H9 (cell line): ENCODE results near the gene DPH3. TPM values are rescaled to one million over a fixed set of nuclear protein-coding genes. Genes with fewer than 3 reads are reported as not detected.

ENCODE experiments used
- DNase-seq: peaks from one replicate; pipeline ENCODE4 v3.0.0-alpha.2; 2017
- H2AFZ ChIP-seq: one replicate; pipeline ENCODE4 v1.6.1; 2013; ENCODE audit warnings: mild to moderate bottlenecking, low read length, control low read depth, moderate library complexity
- H2AK5ac ChIP-seq: 2 replicates; pipeline ENCODE4 v1.6.1; 2013; ENCODE audit warnings: low read length, control low read depth, mixed read lengths; ENCODE audit not compliant: insufficient read length
- H2BK120ac ChIP-seq: one replicate; pipeline ENCODE4 v1.6.1; 2013; ENCODE audit warnings: low read depth, mild to moderate bottlenecking, low read length, control low read depth, inconsistent platforms; ENCODE audit not compliant: poor library complexity, severe bottlenecking
- H2BK12ac ChIP-seq: 2 replicates; pipeline ENCODE4 v1.6.1; 2013; ENCODE audit warnings: low read length, control low read depth, mixed read lengths, low read depth; ENCODE audit not compliant: insufficient read length
- H2BK15ac ChIP-seq: 2 replicates; pipeline ENCODE4 v1.6.1; 2013; ENCODE audit warnings: low read depth, low read length, control low read depth
- H2BK20ac ChIP-seq: one replicate; pipeline ENCODE4 v1.6.1; 2013; ENCODE audit warnings: low read depth, mild to moderate bottlenecking, low read length, control low read depth, inconsistent platforms; ENCODE audit not compliant: poor library complexity, severe bottlenecking
- H2BK5ac ChIP-seq: 2 replicates; pipeline ENCODE4 v1.6.1; 2013; ENCODE audit warnings: low read length, control low read depth, mixed read lengths; ENCODE audit not compliant: insufficient read length
- H3K14ac ChIP-seq: 2 replicates; pipeline ENCODE4 v1.6.1; 2013; ENCODE audit warnings: low read length, control low read depth; ENCODE audit not compliant: insufficient read depth
- H3K18ac ChIP-seq: 2 replicates; pipeline ENCODE4 v1.6.1; 2013; ENCODE audit warnings: low read depth, mild to moderate bottlenecking, mixed read lengths, low read length, control low read depth; ENCODE audit not compliant: insufficient read length
- H3K23ac ChIP-seq: 2 replicates; pipeline ENCODE4 v1.6.1; 2013; ENCODE audit warnings: low read length, control low read depth, mixed read lengths, low read depth; ENCODE audit not compliant: insufficient read length
- H3K23me2 ChIP-seq: 2 replicates; pipeline ENCODE4 v1.6.1; 2013; ENCODE audit warnings: low read depth, mild to moderate bottlenecking, mixed read lengths, low read length, control low read depth; ENCODE audit not compliant: insufficient read length, poor library complexity, severe bottlenecking
- H3K27ac ChIP-seq: 2 replicates; pipeline ENCODE4 v1.5.1; 2013; ENCODE audit warnings: low read length, control low read depth, mixed read lengths, low read depth; ENCODE audit not compliant: insufficient read length
- H3K27me3 ChIP-seq: 2 replicates; pipeline ENCODE4 v1.6.1; 2013; ENCODE audit warnings: low read length, control low read depth, inconsistent platforms; ENCODE audit not compliant: insufficient read depth
- H3K4ac ChIP-seq: 2 replicates; pipeline ENCODE4 v1.6.1; 2013; ENCODE audit warnings: low read depth, mild to moderate bottlenecking, control low read depth, inconsistent platforms, low read length, moderate library complexity
- H3K4me1 ChIP-seq: 2 replicates; pipeline ENCODE4 v1.6.1; 2013; ENCODE audit warnings: low read length, control low read depth, inconsistent platforms; ENCODE audit not compliant: insufficient read depth
- H3K4me2 ChIP-seq: 2 replicates; pipeline ENCODE4 v1.6.1; 2013; ENCODE audit warnings: low read length, control low read depth, mixed read lengths; ENCODE audit not compliant: insufficient read length, insufficient read depth
- H3K56ac ChIP-seq: 2 replicates; pipeline ENCODE4 v1.6.1; 2013; ENCODE audit warnings: low read depth, mild to moderate bottlenecking, mixed read lengths, low read length, control low read depth; ENCODE audit not compliant: insufficient read length
- H3K79me1 ChIP-seq: 2 replicates; pipeline ENCODE4 v1.6.1; 2013; ENCODE audit warnings: low read depth, mild to moderate bottlenecking, moderate library complexity, low read length, control low read depth, inconsistent platforms; ENCODE audit not compliant: insufficient read depth, poor library complexity, severe bottlenecking
- H3K79me2 ChIP-seq: 2 replicates; pipeline ENCODE4 v1.6.1; 2013; ENCODE audit warnings: low read length, control low read depth, inconsistent platforms; ENCODE audit not compliant: insufficient read depth
- H3K9ac ChIP-seq: 2 replicates; pipeline ENCODE4 v1.6.1; 2013; ENCODE audit warnings: low read length, control low read depth, mixed read lengths; ENCODE audit not compliant: insufficient read length; ENCODE audit errors: extremely low read depth
- H3K9me3 ChIP-seq: one replicate; pipeline ENCODE4 v1.6.1; 2013; ENCODE audit warnings: low read depth, low read length, inconsistent platforms; ENCODE audit not compliant: control insufficient read depth
- H3T11ph ChIP-seq: one replicate; pipeline ENCODE4 v1.6.1; 2013; ENCODE audit warnings: mild to moderate bottlenecking, low read length, control low read depth, inconsistent platforms
- H4K20me1 ChIP-seq: one replicate; pipeline ENCODE4 v1.6.1; 2013; ENCODE audit not compliant: control insufficient read depth, insufficient read length, insufficient read depth
- H4K5ac ChIP-seq: 2 replicates; pipeline ENCODE4 v1.6.1; 2013; ENCODE audit warnings: low read depth, mild to moderate bottlenecking, mixed read lengths, low read length, control low read depth; ENCODE audit not compliant: insufficient read length
- H4K8ac ChIP-seq: replicated peaks from 2 replicates; pipeline ENCODE4 v1.6.1; 2013; ENCODE audit warnings: low read length, control low read depth, mixed read lengths, low read depth; ENCODE audit not compliant: insufficient read length
- H4K91ac ChIP-seq: 2 replicates; pipeline ENCODE4 v1.6.1; 2013; ENCODE audit warnings: low read depth, mild to moderate bottlenecking, moderate library complexity, mixed read lengths, low read length, control low read depth; ENCODE audit not compliant: insufficient read length
- H3K27ac Mint-ChIP-seq, 3 experiments: 2 replicates in 2 of 3; 3 replicates in 1 of 3; pipeline ENCODE4 v1.8.0; 2020 to 2021; ENCODE audit warnings: mixed read lengths in 3 of 3, mild to moderate bottlenecking in 1 of 3, moderate library complexity in 1 of 3
- H3K27me3 Mint-ChIP-seq: 2 replicates; pipeline ENCODE4 v1.8.0; 2021; ENCODE audit warnings: low read depth, mild to moderate bottlenecking, moderate library complexity, mixed read lengths
- H3K36me3 Mint-ChIP-seq, 3 experiments: 2 replicates in 2 of 3; 3 replicates in 1 of 3; pipeline ENCODE4 v1.8.0; 2020 to 2021; ENCODE audit warnings: low read depth in 3 of 3, mixed read lengths in 3 of 3; ENCODE audit not compliant: insufficient read depth in 1 of 3
- H3K4me1 Mint-ChIP-seq, 2 experiments: 2 replicates each; pipeline ENCODE4 v1.8.0; 2020; ENCODE audit warnings: mixed read lengths in 2 of 2
- H3K4me3 Mint-ChIP-seq, 2 experiments: 2 replicates in 1 of 2; 3 replicates in 1 of 2; pipeline ENCODE4 v1.8.0; 2020 to 2021; ENCODE audit warnings: mild to moderate bottlenecking in 2 of 2, mixed read lengths in 2 of 2, moderate library complexity in 1 of 2
- H3K9me3 Mint-ChIP-seq, 2 experiments: 2 replicates in 1 of 2; 3 replicates in 1 of 2; pipeline ENCODE4 v1.8.0; 2020; ENCODE audit warnings: mild to moderate bottlenecking in 2 of 2, mixed read lengths in 2 of 2, moderate library complexity in 1 of 2
- WGBS: extraction: QIAGEN DNeasy Blood & Tissue Kit; methylation state at CpG from one replicate; pipeline ENCODE4 v1.1.7; 2013; ENCODE audit warnings: missing lambda C conversion rate, low lambda C conversion rate, mixed read lengths; ENCODE audit not compliant: insufficient read length; ENCODE audit errors: extremely low coverage; 5-methylcytosine and 5-hydroxymethylcytosine counted together
- total RNA-seq: library from RNA; stranded (reverse); gene quantifications from 2 replicates; pipeline ENCODE4 v1.2.1, GENCODE V29; 2021
- TF ChIP-seq, protein P1 (sequence below): fragments of 200-600 bp; sonication (generic); conservative IDR thresholded peaks from 3 replicates; pipeline ENCODE4 v1.8.0; 2021; ENCODE audit warnings: antibody characterized with exemption, mild to moderate bottlenecking

Gene DPH3
- total RNA-seq, 1 experiment from 2014 or later = 36.2 TPM

- Histone ChIP-seq H3K23me2 (no peaks in the 10 kb centered on the region), H3K4ac (no peak overlapping the region), H3K14ac (no peak overlapping the region), H2BK15ac (no peak overlapping the region), H4K91ac (no peak overlapping the region), H3K27me3 (no peaks in the 10 kb centered on the region), H2BK12ac (no peak overlapping the region), H3K9ac (no peak overlapping the region), H2BK20ac (no peak overlapping the region), H3K79me2 (no peaks in the 10 kb centered on the region), H3K4me2 (no peak overlapping the region), H3T11ph (no peak overlapping the region), H4K20me1 (no peaks in the 10 kb centered on the region), H2AK5ac (no peak overlapping the region), H4K8ac (no peak overlapping the region), H2BK5ac (no peak overlapping the region), H4K5ac (no peak overlapping the region), H2BK120ac (no peak overlapping the region), H2AFZ (no peak overlapping the region), H3K9me3 (no peaks in the 10 kb centered on the region), H3K4me1 (no peaks in the 10 kb centered on the region), H3K18ac (no peak overlapping the region), H3K79me1 (no peaks in the 10 kb centered on the region), H3K27ac (no peak overlapping the region), H3K23ac (no peak overlapping the region), H3K56ac (no peak overlapping the region)
- H3K9me3 Mint-ChIP-seq = no peaks in the 10 kb centered on the region
- H3K27me3 Mint-ChIP-seq = no peaks in the 10 kb centered on the region
- no peaks in the 10 kb centered on the region for H3K4me1 Mint-ChIP-seq
- TF ChIP-seq, protein P1, sequence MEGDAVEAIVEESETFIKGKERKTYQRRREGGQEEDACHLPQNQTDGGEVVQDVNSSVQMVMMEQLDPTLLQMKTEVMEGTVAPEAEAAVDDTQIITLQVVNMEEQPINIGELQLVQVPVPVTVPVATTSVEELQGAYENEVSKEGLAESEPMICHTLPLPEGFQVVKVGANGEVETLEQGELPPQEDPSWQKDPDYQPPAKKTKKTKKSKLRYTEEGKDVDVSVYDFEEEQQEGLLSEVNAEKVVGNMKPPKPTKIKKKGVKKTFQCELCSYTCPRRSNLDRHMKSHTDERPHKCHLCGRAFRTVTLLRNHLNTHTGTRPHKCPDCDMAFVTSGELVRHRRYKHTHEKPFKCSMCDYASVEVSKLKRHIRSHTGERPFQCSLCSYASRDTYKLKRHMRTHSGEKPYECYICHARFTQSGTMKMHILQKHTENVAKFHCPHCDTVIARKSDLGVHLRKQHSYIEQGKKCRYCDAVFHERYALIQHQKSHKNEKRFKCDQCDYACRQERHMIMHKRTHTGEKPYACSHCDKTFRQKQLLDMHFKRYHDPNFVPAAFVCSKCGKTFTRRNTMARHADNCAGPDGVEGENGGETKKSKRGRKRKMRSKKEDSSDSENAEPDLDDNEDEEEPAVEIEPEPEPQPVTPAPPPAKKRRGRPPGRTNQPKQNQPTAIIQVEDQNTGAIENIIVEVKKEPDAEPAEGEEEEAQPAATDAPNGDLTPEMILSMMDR = no peak
- H3K27ac Mint-ChIP-seq = no peak overlapping the region
- no peak for DNase-seq
- H3K4me3 Mint-ChIP-seq = no peak overlapping the region
- H3K36me3 Mint-ChIP-seq = peaks cover 4 to 19% (median 15%) of the 10 kb centered on the region in 3 experiments; a peak in 5 of 7 replicates
- no CpG with 5 or more reads among the region's 2 CpGs for WGBS
Observed at GRCh38 chr3:16280671-16281070, 15.9 kb upstream of the DPH3 start.
